Activated T-helper 9 cell treated with anti-CD3 and anti-CD28 coated beads, Interleukin-2, amount 50 U/mL, for 16 hours (primary cell): ENCODE results near the gene KRCC1.
"Not testable (repeated sequence)": the region's sequence is repeated elsewhere in the genome, so short reads cannot be mapped to it uniquely, and the experiment has no call there.

Source experiments
- DNase-seq: peaks from one replicate; pipeline ENCODE4 v3.0.0-alpha.2; 2020; ENCODE audit warnings: low read depth

Gene KRCC1

DNA sequence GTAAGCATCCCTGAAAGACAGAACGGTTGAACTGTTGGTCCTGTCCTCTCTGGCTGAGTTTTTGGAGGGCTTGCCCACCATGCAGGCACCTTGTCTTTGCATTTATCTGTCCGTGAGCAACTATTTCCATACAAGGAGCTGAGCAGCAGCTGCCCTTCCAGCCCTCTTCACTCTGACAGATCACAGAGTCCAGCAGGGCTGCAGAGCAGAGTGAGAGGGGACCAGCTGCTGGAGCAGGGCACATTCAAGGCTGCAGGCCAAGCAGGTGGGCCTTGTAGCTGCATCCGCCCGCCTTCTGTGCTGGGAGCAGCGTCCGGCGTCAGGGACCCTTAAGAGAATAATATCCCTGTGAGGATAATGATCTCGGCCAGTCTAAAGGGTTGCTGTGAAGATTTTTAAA, 21.5 kb upstream of the KRCC1 start:
- no peak for DNase-seq

DNA sequence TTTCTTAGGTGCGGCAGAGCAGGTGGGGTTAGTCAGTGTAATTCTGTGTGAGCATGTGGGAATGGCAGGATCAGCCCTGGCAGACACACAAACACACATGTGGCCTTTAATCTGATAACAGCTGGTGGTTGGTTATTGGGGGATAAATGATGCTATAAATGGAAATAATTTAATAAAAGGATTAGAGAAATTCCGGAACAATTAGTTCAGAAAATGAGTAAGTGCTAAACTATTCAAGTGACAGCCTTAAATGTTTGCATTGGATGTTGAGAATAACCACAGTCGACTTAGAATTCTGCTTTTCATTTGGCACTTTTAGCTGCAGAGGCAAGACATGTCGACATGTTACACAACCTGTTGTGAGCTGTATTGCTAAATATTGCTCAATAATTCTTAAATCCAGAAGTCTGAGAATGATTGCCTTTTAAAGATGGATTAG, 19.3 kb upstream of the KRCC1 start:
- DNase-seq, result no peak

DNA sequence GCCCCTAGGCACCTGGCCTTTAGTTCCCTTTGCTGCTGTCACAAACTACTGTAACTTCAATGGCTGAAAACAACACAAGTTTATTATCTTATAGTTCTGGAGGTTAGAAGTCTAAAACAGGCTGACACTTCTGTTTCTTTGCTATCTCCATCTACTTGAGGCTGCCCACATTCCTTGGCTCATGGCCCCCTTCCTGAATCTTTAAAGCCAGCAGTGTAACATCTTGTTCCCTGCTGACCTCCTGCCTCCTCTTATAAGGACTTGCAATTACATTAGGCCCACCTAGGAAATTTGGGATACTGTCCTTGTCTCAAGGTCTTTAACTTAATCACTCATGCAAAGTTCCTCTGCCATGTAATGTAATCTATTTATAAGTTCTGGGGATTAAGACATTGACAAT, 18.6 kb upstream of the KRCC1 start:
- DNase-seq, result no peak

DNA sequence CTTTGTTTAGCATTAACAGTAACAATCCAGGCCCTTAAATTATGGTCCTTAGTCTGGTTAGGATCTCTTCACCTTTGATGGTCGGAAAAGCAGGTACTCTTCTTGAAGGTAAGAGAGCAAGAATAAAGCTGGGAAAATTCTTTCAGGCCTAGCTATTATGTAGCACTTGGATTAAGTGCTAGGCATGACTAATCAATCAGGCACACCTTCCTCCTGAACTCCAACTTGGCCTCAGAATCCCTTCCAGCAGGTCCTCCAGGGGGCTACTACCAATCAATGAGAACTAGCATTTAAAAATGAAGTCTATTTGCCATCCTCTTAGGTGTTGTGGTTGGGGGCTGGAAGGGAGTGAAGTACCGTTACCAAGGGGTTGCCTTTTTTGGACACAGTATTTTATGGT, 15.8 kb upstream of the KRCC1 start:
- no peak for DNase-seq

DNA sequence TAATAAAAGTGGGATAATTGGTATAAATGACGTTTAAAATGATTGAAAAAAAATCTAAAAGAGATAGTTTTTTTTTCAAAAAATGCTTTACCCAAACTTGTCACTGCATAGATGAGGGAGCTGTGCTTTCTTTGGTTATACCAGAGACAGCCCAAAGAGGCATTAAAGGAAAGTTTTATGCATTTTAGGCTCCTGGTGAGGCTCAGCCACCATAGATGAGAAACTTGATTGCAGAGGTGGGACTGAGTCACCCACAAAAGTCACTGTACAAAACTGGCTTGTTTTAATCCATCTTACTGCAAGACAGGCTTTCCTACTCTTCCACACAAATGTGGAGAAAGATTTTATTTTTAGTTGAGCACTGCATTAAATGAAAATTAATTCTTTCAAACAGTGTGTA, 14.5 kb upstream of the KRCC1 start:
- DNase-seq, result no peak

GRCh38 chr2:88069117-88069516, 13.5 kb upstream of the KRCC1 start:
- DNase-seq, result no peak

DNA sequence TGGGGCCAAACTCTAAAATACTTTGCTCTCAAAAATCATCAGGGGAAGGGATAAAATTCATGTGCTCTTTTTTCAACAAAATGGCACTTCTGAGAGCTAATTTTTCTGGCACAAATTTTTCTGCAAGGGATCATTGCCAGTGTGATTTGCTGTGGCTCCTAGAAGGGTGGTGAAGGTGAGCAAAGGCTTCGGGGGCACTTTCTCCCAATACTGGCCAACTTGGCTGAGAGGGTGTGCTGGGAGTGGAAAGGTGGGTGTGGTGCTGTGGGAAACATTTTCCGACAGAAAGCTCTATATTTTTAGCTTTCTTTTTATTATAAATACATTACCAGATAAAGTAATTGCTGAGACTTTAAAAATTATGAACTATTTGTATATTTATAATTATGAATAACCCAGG, 12.5 kb upstream of the KRCC1 start:
- no peak for DNase-seq

DNA sequence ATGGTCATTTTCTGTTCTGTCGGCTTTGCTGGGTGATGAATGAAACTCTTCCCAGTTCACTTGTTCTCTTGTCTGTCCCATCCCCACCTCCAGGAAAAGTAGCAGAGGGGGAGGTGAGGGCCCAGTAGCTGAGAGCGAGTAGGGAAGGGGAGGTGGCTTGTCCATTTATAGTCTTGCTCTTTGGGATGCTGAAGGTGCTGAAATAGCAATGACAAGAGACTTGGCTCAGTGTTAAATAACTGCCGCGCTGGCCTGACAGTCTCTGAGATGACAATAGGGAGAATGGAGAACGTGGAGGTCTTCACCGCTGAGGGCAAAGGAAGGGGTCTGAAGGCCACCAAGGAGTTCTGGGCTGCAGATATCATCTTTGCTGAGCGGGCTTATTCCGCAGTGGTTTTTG, 12.0 kb upstream of the KRCC1 start, which contains the start of gene SMYD1:
SMYD1 (plus strand) TSS at position 228 of the 400 bp plus-strand sequence; CDS start at position 268, 40 bp downstream.
- DNase-seq, result no peak

GRCh38 chr2:88067189-88067588, 11.6 kb upstream of the KRCC1 start:
- no peak for DNase-seq

DNA sequence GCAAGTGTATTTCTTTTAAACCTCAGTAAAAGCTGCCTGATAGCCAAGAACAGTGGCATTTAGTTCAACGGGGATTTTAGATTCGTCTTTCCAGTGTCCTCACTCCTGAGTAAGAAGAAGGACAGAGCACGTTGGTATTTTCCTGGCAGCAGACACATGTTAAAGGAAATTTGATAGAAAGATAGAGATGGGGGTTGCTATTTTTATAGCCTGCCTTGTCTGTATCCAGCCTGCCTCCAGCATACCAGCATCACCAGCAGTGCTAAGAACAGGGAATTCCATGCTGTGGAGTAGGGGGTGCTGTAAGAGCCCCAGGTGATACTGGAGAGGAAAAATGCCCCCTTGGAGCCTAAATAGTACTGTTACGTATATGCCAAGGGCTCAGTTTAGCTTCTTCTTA, 11.0 kb upstream of the KRCC1 start:
- DNase-seq, result no peak

DNA sequence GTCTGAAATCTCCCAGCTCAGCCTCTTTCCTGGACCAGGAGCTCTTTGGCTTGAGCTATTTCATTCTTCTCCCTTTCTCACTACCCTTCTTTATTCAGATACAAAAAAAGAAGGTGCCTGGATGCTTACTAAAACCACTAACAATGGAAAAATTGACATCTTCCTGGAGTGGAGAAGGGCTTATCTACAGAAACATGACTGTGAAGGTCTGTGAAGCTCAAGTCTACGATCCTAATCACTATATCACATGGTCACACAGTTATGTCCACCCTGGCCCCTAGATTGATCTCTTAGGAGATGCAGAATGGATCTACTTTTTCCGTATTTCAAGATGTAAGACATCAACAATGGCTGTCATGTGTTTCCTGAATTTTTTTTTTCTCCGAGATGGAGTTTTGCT, 5.7 kb upstream of the KRCC1 start:
- DNase-seq, result no peak

GRCh38 chr2:88060907-88061275, 5.3 kb upstream of the KRCC1 start:
- no peak for DNase-seq

DNA sequence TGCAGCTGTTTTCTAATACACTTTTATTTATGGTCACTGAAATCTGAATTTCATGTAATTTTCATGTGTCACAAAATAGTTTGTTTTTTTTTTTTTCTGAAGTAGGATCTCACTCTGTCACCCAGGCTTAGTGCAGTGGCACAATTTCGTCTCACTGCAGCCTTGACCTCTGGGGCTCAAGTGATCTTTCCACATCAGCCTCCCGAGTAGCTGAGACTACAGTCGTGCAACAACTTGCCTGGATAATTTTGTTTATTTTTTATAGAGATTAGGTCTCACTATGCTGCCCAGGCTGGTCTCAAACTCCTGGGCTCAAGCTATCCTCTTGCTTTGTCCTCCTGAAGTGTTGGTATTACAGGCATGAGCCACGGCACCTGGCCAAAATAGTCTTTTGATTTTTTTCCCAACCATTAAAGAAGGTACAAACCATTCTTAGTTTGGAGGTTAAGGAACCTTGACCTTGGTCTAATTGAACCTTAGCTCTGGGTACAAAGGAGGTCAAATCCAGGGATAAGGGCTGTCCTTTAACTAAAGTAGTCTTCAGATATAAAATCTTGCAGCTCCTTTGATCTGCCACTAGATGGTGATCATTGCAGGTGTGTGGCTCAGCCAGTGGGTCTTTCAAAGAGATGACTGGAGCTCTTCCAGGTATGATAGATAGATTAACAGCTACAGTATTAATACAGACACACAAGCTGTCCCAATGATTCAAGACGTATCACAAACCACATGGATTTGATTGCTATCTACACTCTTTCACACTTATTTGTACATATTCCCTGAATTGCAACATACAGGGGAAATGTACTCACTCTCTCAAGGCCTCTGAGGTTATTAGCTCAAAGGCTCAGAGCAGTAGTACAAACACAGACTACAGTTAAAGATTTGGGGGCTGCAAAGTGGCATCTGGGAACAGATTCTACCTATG, 4.7 kb upstream of the KRCC1 start:
- DNase-seq, result no peak

DNA sequence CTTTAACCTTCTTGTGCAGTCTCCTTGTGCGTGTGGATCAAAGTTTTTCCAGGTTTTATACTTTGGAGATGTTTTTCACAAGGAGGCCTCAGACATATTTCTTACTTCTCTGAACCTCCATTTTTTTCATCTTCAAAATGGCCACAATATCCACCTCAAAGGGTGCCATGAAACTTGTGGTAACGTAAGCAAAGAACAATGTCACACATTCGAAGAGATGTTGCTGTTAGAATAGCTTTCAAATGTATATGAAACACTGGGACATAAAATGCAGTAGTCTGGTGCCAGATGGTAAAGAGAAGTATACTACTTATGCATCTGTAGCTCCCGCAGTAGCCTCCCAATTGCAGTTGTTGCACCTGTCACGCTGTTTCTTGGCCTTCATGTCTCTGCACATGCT, 2.6 kb upstream of the KRCC1 start:
- DNase-seq, result no peak

GRCh38 chr2:88057437-88057844, 1.9 kb upstream of the KRCC1 start:
- no peak for DNase-seq

GRCh38 chr2:88054782-88055370, 707 bp downstream of the KRCC1 start:
- no peak for DNase-seq

GRCh38 chr2:88053934-88054781, 1.4 kb downstream of the KRCC1 start:
- no peak for DNase-seq

DNA sequence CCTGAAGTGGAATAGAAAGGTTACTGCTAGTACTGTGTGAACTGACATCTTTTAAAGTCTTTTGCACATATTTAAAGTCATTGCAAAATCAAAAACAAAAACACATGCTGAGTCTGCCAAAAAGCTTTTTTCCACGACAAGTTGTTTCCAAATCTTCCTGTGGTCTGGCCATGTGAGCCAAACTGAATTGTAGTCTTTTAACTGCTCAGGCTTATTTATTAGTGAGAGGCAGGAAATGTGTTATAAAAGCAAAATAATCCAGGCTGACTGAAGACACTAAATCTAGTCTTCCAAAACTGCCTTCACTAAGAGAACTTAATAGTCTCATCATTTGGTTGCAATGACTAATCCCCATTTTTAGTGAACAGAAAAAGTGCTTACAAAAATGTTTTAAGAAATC, 2.3 kb downstream of the KRCC1 start:
- DNase-seq, result no peak

DNA sequence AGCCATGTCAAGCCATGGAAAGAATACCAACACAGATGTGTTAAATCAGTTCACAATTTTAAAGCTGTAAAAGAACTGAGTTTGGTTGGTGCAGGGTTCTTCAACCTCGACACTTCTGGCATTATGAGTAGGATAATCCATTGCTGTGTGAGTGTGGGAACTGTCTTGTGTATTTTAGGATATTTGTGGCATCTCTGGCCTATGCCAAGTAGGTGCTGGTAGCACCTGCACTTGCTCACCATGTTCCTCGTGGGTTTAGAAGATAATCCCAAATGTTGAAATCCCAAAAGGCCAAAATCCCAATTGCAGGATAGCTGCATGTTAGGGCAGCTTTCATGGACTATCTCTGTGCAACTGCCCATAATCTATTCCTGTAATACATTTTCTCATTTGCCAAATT, 3.8 kb downstream of the KRCC1 start:
- no peak for DNase-seq

DNA sequence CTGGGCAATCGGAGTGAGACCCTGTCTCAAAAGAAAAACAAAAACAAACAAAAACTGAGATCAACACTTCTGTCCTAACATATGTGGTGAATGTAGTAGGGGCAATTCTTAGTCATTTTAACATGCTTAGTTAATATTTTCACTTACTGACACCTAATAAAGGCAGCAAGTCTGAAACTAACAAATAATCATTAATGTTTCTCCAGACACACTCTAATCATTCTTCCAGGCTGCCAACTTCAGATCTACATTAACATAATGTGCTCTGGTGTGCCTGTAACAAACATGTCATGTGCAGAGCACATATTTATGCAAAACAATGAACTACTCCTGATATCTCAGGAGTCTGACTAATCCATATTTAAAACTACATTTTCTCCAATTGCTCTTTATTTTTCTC, 6.0 kb downstream of the KRCC1 start:
- DNase-seq, result no peak

DNA sequence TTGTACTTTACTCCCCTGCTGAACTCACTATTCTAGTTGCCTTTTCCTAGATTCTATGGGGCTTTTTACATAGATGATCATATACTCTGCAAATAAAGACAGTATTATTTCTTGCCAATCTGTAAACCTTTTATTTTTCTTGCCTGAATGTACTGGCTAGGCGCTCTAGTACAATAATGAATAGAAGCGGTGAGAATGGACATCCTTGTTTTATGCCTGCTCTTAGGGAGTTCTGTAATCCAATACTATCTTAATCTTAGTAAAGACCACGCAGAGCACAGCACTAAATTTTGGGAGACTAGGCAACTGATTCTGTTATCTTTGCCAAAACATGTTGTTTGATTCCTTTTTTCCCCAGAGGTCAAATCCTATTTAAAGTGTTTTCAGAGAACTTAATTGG, 7.0 kb downstream of the KRCC1 start:
- DNase-seq, result no peak

- DNase-seq, result not testable (repeated sequence)
Observed at GRCh38 chr2:88045561-88045960, 10.0 kb downstream of the KRCC1 start.

- no peak for DNase-seq
Observed at GRCh38 chr2:88042476-88042875, 13.1 kb downstream of the KRCC1 start.
